ENCODE data around the gene PAX2.

The PAX2 gene

DNA sequence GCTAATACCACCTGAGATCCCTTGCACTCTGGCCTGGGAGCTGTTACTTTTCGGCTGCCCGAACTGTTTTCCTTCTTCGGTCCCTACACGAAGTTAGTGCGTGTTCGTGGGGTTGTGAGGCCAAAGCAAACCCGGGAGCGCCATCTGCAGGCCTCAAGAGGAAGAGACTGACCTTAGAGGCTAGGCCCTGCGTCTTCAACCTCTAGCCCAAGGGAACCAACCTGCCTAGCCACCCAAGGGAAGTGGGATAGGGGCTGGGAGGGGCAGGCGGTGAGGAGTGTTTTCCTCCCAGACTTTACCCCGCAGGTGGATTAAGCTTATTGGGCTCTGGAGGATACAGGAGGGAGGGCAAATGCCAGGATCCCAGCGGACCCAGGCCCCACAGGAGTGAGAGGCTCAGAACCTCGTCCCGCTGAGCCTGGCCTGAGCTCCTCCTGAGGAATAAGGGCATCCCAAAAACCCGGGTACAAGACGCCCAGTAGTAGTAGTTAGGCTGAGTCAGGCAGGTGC lies 1.7 kb upstream of the PAX2 start:
- TF ChIP-seq CSDC2 (CRISPR knock-in tag; IDR thresholded peaks at IDR 0.05) (no peak), ZFP3 (CRISPR knock-in tag; IDR thresholded peaks at IDR 0.05) (no peak), RARB (CRISPR knock-in tag; IDR thresholded peaks at IDR 0.05) (no peak), ESRRG (CRISPR knock-in tag; IDR thresholded peaks at IDR 0.05) (no peak), OSR1 (CRISPR knock-in tag; IDR thresholded peaks at IDR 0.05) (no peak), GLIS3 (CRISPR knock-in tag; IDR thresholded peaks at IDR 0.05) (no peak), ZNF565 (CRISPR knock-in tag; conservative IDR thresholded peaks at IDR 0.05; ENCODE audit: low read depth) (no peak)
- TF ChIP-seq, protein P1, sequence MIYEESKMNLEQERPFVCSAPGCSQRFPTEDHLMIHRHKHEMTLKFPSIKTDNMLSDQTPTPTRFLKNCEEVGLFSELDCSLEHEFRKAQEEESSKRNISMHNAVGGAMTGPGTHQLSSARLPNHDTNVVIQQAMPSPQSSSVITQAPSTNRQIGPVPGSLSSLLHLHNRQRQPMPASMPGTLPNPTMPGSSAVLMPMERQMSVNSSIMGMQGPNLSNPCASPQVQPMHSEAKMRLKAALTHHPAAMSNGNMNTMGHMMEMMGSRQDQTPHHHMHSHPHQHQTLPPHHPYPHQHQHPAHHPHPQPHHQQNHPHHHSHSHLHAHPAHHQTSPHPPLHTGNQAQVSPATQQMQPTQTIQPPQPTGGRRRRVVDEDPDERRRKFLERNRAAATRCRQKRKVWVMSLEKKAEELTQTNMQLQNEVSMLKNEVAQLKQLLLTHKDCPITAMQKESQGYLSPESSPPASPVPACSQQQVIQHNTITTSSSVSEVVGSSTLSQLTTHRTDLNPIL (CRISPR knock-in tag; IDR thresholded peaks at IDR 0.05; ENCODE audit: low read depth), result no peak
- TF ChIP-seq, protein P2, sequence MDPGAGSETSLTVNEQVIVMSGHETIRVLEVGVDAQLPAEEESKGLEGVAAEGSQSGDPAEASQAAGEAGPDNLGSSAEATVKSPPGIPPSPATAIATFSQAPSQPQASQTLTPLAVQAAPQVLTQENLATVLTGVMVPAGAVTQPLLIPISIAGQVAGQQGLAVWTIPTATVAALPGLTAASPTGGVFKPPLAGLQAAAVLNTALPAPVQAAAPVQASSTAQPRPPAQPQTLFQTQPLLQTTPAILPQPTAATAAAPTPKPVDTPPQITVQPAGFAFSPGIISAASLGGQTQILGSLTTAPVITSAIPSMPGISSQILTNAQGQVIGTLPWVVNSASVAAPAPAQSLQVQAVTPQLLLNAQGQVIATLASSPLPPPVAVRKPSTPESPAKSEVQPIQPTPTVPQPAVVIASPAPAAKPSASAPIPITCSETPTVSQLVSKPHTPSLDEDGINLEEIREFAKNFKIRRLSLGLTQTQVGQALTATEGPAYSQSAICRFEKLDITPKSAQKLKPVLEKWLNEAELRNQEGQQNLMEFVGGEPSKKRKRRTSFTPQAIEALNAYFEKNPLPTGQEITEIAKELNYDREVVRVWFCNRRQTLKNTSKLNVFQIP (CRISPR knock-in tag; IDR thresholded peaks at IDR 0.05; ENCODE audit: borderline replicate concordance, low read depth), result no peak
- ATAC-seq, result peak; percentile 75

DNA sequence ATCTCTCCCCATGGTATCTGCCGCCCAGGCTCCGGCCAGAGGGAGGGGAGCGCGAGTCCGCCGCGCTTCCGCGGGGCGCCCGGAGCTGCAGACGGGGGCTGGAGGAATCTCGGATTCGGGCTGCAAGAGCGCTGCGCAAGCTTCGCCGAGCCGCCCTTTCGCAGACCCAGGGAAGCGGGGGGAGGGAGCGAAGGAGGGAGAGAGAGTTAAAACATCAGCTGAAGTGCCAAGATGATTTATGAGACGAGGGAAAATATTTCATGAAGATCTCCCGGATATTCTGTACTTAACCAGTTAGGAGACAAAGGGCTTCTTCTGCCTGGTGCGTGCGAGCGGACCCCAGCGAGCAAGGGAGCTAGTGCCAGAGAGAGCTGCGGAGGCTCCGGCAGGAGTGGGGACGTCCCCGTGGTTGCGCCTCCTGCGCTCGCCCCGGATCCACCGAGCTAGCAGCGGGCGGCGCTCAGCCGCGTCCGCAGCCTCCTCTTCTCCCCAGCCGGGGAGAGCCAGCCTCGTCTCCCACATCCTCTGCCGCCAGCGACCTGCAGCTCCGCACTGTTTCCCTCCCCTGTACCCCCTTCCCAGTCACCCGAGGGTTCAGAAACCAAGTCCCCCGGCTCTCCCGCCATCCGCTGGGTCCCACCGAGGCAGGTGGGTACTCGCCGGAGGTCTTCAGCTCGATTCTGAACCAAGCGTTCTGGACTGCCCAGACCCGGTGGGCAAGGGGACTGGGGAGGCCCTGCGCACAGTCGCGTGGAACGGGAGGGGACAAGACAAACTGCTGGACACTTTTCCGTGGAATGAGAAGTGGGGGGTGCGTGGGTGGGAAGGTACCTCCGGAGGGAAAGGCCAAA lies 1.0 kb upstream of the PAX2 start:
- ATAC-seq, result peak; percentile 38; the same call in 2 of the 3 replicates
- TF ChIP-seq, protein P3, sequence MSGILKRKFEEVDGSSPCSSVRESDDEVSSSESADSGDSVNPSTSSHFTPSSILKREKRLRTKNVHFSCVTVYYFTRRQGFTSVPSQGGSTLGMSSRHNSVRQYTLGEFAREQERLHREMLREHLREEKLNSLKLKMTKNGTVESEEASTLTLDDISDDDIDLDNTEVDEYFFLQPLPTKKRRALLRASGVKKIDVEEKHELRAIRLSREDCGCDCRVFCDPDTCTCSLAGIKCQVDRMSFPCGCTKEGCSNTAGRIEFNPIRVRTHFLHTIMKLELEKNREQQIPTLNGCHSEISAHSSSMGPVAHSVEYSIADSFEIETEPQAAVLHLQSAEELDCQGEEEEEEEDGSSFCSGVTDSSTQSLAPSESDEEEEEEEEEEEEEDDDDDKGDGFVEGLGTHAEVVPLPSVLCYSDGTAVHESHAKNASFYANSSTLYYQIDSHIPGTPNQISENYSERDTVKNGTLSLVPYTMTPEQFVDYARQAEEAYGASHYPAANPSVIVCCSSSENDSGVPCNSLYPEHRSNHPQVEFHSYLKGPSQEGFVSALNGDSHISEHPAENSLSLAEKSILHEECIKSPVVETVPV (CRISPR knock-in tag; IDR thresholded peaks at IDR 0.05), result no peak
- no peak for TF ChIP-seq ZNF70 (CRISPR knock-in tag; IDR thresholded peaks at IDR 0.05)
- no peak for TF ChIP-seq ZFP30 (CRISPR knock-in tag; IDR thresholded peaks at IDR 0.05)
- no peak for TF ChIP-seq ISL1 (CRISPR knock-in tag; IDR thresholded peaks at IDR 0.05)
- no peak for TF ChIP-seq ARNTL (CRISPR knock-in tag; IDR thresholded peaks at IDR 0.05; ENCODE audit: borderline replicate concordance, low read depth)

DNA sequence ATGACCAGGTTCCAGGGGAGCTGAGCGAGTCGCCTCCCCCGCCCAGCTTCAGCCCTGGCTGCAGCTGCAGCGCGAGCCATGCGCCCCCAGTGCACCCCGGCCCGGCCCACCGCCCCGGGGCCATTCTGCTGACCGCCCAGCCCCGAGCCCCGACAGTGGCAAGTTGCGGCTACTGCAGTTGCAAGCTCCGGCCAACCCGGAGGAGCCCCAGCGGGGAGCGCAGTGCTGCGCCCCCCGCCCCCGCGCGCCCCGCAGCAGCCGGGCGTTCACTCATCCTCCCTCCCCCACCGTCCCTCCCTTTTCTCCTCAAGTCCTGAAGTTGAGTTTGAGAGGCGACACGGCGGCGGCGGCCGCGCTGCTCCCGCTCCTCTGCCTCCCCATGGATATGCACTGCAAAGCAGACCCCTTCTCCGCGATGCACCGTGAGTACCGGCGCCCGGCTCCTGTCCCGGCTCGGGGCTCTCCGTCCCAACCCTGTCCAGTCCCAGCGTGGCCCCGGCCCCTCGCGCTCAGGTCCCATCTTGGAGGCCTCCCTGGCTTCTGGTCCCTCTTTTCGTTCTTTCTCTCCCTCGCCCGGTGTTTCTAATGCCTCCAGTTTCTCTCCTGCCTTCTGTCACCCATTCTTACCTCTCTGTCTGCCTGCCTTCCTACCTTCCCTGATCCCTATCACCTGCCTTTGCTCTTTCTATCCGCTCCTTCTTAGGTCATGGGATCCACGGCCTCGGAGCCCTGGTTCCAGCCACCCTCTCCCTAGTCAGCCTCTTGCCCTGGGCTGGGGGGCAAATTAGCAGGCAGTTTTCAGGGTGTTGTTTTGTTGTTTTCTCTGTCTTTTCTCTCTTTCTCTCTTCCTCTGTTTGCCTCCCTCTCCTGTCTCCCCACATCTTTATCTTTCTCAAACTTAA lies 751 bp downstream of the PAX2 start:
- ATAC-seq, result no peak
- TF ChIP-seq ZNF8 (CRISPR knock-in tag; IDR thresholded peaks at IDR 0.05) (no peak), TCF4 (CRISPR knock-in tag; IDR thresholded peaks at IDR 0.05; ENCODE audit: borderline replicate concordance) (no peak), BACH2 (CRISPR knock-in tag; IDR thresholded peaks at IDR 0.05; ENCODE audit: borderline replicate concordance) (no peak), TOX (CRISPR knock-in tag; IDR thresholded peaks at IDR 0.05; ENCODE audit: borderline replicate concordance) (no peak), ZFP30 (CRISPR knock-in tag; IDR thresholded peaks at IDR 0.05) (no peak), OSR1 (CRISPR knock-in tag; IDR thresholded peaks at IDR 0.05) (no peak)
- TF ChIP-seq, protein P4, sequence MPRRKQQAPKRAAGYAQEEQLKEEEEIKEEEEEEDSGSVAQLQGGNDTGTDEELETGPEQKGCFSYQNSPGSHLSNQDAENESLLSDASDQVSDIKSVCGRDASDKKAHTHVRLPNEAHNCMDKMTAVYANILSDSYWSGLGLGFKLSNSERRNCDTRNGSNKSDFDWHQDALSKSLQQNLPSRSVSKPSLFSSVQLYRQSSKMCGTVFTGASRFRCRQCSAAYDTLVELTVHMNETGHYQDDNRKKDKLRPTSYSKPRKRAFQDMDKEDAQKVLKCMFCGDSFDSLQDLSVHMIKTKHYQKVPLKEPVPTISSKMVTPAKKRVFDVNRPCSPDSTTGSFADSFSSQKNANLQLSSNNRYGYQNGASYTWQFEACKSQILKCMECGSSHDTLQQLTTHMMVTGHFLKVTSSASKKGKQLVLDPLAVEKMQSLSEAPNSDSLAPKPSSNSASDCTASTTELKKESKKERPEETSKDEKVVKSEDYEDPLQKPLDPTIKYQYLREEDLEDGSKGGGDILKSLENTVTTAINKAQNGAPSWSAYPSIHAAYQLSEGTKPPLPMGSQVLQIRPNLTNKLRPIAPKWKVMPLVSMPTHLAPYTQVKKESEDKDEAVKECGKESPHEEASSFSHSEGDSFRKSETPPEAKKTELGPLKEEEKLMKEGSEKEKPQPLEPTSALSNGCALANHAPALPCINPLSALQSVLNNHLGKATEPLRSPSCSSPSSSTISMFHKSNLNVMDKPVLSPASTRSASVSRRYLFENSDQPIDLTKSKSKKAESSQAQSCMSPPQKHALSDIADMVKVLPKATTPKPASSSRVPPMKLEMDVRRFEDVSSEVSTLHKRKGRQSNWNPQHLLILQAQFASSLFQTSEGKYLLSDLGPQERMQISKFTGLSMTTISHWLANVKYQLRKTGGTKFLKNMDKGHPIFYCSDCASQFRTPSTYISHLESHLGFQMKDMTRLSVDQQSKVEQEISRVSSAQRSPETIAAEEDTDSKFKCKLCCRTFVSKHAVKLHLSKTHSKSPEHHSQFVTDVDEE (CRISPR knock-in tag; IDR thresholded peaks at IDR 0.05), result no peak
- TF ChIP-seq, protein P3 (CRISPR knock-in tag; IDR thresholded peaks at IDR 0.05), result no peak

Data from SK-N-SH treated with all-trans-retinoic acid at 6 μM for 48 hours (cell line).